Ishikawa (cell line): Measurements from ENCODE around the gene DHRSX.

Experiments used
- CEBPB ChIP-seq: IDR thresholded peaks from 2 replicates; pipeline ENCODE4 v1.6.1; 2012
- CREB1 ChIP-seq: IDR thresholded peaks from 2 replicates; pipeline ENCODE4 v1.6.1; 2012; ENCODE audit warnings: low read depth
- EGR1 ChIP-seq: IDR thresholded peaks from 2 replicates; pipeline ENCODE4 v1.6.1; 2012
- EP300 ChIP-seq: IDR thresholded peaks from 2 replicates; pipeline ENCODE4 v1.6.1; 2012; ENCODE audit warnings: borderline replicate concordance
- FOXM1 ChIP-seq: IDR thresholded peaks from 2 replicates; pipeline ENCODE4 v1.6.1; 2012; ENCODE audit warnings: low read depth, borderline replicate concordance
- NFIC ChIP-seq: IDR thresholded peaks from 2 replicates; pipeline ENCODE4 v1.6.1; 2012
- RAD21 ChIP-seq: IDR thresholded peaks from 2 replicates; pipeline ENCODE4 v1.6.1; 2012; ENCODE audit warnings: low read depth
- TAF1 ChIP-seq: IDR thresholded peaks from 2 replicates; pipeline ENCODE4 v1.6.1; 2012; ENCODE audit warnings: low read depth, mild to moderate bottlenecking
- TCF12 ChIP-seq: IDR thresholded peaks from 2 replicates; pipeline ENCODE4 v1.6.1; 2012; ENCODE audit warnings: low read depth
- TEAD4 ChIP-seq: IDR thresholded peaks from 2 replicates; pipeline ENCODE4 v1.6.1; 2012
- YY1 ChIP-seq: IDR thresholded peaks from 2 replicates; pipeline ENCODE4 v1.6.1; 2012; ENCODE audit warnings: low read depth
- ZBTB7A ChIP-seq: IDR thresholded peaks from 2 replicates; pipeline ENCODE4 v1.6.1; 2012; ENCODE audit warnings: low read depth
- TF ChIP-seq, protein P1 (sequence below): IDR thresholded peaks from 2 replicates; pipeline ENCODE4 v1.6.1; 2012
- TF ChIP-seq, protein P2 (sequence below): IDR thresholded peaks from 2 replicates; pipeline ENCODE4 v1.6.1; 2012; ENCODE audit warnings: low read depth, mild to moderate bottlenecking
- TF ChIP-seq, protein P3 (sequence below): IDR thresholded peaks from 2 replicates; pipeline ENCODE4 v1.6.1; 2012

DHRSX gene

DNA sequence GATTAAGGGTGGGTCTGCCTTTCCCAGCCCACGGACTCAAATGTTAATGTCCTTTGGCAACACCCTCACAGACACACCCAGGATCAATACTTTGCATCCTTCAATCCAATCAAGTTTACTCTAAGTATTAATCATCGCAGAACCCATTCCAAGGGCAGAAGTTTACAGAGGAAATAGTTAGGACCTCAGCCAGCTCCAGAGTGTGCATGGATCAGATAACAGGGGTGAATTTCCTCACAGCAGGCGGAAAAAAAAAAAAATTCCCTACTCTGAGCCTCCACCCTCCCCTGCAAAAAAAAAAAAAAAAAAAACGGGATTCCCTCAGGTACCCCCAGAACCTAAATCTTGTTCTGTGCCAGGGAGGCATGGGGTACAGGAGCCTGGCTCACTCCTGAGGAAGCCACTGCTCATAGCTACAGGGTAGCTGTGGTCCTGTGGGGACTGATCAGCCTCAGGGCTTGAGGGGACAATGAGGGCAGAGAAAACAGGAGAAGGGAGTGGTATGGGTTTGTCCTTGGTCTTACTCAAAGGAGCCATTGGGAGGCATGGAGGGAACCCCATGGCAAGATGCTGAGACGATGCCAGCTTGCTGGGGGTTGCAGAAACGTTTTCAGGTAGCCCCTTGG lies 113.0 kb downstream of the DHRSX start:
- no peak for TF ChIP-seq CREB1

DNA sequence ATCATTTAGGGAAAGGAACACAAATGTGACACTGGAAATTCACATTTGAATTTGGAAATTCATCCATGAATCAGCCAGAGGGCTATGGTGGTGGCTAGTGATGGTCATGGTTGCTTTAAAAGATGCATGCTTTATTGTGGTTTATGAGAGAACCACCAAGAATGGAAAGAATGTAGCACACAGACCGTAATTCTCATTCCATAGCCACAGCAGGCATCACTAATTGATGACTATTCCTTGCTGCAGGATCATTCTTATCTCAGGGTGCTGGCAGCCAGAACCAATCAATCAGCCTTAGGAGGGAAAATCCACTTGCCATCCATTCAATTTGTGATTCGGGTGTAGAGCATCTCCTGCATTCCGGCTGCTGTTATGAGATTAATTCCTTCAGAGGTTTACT lies 115.6 kb downstream of the DHRSX start:
- peak; percentile 15; the same call in 1 of the 2 replicates for TF ChIP-seq FOXM1
- TF ChIP-seq CEBPB = no peak
- TF ChIP-seq TEAD4 = peak; percentile 65

DNA sequence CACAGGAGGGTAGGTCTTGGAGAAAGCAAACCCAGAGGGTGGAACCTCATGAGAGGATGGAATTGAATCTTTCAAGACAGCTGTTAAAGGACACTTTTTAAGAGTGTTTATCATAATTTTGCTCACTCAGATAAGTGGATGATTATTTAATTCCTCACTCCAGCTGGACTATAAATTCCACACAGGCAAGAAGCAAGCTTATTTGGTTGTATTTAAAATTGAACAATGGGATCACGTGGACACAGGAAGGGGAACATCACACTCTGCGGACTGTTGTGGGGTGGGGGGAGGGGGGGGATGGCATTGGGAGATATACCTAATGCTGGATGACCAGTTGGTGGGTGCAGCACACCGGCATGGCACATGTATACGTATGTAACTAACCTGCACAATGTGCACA lies 116.3 kb downstream of the DHRSX start:
- TF ChIP-seq, protein P1, sequence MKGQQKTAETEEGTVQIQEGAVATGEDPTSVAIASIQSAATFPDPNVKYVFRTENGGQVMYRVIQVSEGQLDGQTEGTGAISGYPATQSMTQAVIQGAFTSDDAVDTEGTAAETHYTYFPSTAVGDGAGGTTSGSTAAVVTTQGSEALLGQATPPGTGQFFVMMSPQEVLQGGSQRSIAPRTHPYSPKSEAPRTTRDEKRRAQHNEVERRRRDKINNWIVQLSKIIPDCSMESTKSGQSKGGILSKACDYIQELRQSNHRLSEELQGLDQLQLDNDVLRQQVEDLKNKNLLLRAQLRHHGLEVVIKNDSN = no peak
- TF ChIP-seq TAF1 = no peak
- TF ChIP-seq CEBPB = no peak
- TF ChIP-seq, protein P2, sequence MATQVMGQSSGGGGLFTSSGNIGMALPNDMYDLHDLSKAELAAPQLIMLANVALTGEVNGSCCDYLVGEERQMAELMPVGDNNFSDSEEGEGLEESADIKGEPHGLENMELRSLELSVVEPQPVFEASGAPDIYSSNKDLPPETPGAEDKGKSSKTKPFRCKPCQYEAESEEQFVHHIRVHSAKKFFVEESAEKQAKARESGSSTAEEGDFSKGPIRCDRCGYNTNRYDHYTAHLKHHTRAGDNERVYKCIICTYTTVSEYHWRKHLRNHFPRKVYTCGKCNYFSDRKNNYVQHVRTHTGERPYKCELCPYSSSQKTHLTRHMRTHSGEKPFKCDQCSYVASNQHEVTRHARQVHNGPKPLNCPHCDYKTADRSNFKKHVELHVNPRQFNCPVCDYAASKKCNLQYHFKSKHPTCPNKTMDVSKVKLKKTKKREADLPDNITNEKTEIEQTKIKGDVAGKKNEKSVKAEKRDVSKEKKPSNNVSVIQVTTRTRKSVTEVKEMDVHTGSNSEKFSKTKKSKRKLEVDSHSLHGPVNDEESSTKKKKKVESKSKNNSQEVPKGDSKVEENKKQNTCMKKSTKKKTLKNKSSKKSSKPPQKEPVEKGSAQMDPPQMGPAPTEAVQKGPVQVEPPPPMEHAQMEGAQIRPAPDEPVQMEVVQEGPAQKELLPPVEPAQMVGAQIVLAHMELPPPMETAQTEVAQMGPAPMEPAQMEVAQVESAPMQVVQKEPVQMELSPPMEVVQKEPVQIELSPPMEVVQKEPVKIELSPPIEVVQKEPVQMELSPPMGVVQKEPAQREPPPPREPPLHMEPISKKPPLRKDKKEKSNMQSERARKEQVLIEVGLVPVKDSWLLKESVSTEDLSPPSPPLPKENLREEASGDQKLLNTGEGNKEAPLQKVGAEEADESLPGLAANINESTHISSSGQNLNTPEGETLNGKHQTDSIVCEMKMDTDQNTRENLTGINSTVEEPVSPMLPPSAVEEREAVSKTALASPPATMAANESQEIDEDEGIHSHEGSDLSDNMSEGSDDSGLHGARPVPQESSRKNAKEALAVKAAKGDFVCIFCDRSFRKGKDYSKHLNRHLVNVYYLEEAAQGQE = no peak
- no peak for TF ChIP-seq CREB1
- no peak for TF ChIP-seq EGR1
- TF ChIP-seq NFIC = no peak
- TF ChIP-seq EP300 = no peak
- TF ChIP-seq ZBTB7A = no peak
- no peak for TF ChIP-seq TCF12
- TF ChIP-seq TEAD4 = no peak
- TF ChIP-seq, protein P3, sequence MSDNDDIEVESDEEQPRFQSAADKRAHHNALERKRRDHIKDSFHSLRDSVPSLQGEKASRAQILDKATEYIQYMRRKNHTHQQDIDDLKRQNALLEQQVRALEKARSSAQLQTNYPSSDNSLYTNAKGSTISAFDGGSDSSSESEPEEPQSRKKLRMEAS = no peak
- no peak for TF ChIP-seq RAD21
- TF ChIP-seq FOXM1 = no peak
- TF ChIP-seq YY1 = no peak

DNA sequence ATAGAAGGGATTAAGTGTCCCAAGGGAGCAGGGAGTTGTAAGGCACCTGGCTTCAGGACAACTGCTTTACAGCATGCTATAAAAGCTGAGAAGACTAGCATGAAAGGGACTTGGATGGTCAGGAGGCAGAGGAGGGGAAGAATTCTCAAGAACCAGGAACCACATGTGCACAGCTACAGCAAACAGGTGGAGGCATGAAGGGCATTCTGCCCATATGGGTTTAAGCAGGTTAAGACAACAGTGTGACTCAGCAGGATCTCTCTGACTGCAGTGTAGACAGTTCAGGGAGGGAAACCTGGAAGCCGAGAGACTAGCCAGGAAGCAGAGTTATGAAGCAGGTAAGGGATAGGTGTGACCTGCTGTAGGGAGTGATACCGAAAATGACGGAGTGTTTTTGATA lies 117.0 kb downstream of the DHRSX start:
- TF ChIP-seq, protein P2 = no peak
- no peak for TF ChIP-seq FOXM1
- TF ChIP-seq ZBTB7A = no peak
- no peak for TF ChIP-seq TCF12
- no peak for TF ChIP-seq RAD21
- no peak for TF ChIP-seq NFIC
- TF ChIP-seq EGR1 = no peak
- TF ChIP-seq, protein P3 = no peak
- no peak for TF ChIP-seq TAF1
- no peak for TF ChIP-seq YY1
- no peak for TF ChIP-seq TEAD4
- TF ChIP-seq, protein P1 = no peak
- TF ChIP-seq EP300 = no peak
- no peak for TF ChIP-seq CEBPB
- TF ChIP-seq CREB1 = no peak

DNA sequence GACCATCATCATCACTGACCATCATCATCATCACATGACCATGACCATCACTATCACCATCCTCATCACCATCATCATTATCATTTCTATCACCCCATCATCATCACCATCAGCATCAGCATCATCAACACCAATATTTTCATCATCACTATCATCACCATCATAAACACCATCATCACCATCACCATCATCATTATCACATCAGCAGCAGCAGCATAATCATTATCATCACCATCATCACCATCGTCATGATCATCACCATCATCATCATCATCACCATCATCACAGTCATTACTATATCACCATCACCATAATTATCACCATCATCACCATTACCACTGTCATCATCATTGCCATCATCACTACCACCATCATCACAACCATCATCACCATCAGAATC lies 117.6 kb downstream of the DHRSX start:
- TF ChIP-seq, protein P2 = no peak
- TF ChIP-seq TCF12 = no peak
